Neural progenitor cell (in vitro differentiated cells): ENCODE measurements around the gene GPR45.
A peak's percentile ranks its signal among the peaks of the same experiment; 100 is the strongest.

Source experiments
- EZH2phosphoT487 ChIP-seq: fragments of 200-600 bp; sonication (generic); IDR thresholded peaks from 2 replicates; pipeline ENCODE4 v1.6.1; 2017; ENCODE audit warnings: antibody characterized with exemption
- TF ChIP-seq, protein P1 (sequence below): fragments of 200-600 bp; sonication (generic); IDR thresholded peaks from 2 replicates; pipeline ENCODE4 v1.5.1; 2017; ENCODE audit warnings: antibody characterized with exemption, mild to moderate bottlenecking

DNA sequence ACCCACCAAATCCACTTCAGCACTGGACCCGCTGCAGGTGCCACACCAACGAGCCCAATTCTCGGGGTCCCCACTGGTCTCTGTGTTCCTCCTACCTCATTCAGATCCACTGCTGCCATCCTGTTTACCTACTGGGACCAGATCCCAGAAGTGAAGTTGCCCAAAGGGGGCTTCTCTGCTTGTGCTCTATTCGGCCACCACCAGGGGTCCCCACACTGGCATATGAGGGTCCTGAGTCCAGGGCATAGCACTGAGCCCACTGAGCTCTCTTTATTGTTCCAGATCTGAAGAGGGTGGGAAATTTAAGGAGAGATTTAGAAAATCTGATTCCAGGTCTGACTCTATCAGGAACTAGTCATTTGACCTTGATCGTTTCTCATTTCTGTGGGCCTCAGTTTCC is 2.4 kb downstream of the GPR45 start:
- TF ChIP-seq, protein P1, sequence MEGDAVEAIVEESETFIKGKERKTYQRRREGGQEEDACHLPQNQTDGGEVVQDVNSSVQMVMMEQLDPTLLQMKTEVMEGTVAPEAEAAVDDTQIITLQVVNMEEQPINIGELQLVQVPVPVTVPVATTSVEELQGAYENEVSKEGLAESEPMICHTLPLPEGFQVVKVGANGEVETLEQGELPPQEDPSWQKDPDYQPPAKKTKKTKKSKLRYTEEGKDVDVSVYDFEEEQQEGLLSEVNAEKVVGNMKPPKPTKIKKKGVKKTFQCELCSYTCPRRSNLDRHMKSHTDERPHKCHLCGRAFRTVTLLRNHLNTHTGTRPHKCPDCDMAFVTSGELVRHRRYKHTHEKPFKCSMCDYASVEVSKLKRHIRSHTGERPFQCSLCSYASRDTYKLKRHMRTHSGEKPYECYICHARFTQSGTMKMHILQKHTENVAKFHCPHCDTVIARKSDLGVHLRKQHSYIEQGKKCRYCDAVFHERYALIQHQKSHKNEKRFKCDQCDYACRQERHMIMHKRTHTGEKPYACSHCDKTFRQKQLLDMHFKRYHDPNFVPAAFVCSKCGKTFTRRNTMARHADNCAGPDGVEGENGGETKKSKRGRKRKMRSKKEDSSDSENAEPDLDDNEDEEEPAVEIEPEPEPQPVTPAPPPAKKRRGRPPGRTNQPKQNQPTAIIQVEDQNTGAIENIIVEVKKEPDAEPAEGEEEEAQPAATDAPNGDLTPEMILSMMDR, result peak; percentile 72
- TF ChIP-seq EZH2phosphoT487, result no peak
